HG03175 (cell line): ENCODE data around the gene GDF7.

Experiments
- ATAC-seq: cut with Tn5 transposase; IDR thresholded peaks from one replicate; pipeline ENCODE4 v1.9.1; 2021; ENCODE audit warnings: mild to moderate bottlenecking, moderate library complexity; ENCODE audit not compliant: unreplicated experiment

Gene GDF7

GRCh38 chr2:20627712-20628380 lies 39.1 kb upstream of the GDF7 start:
- no peak for ATAC-seq

DNA sequence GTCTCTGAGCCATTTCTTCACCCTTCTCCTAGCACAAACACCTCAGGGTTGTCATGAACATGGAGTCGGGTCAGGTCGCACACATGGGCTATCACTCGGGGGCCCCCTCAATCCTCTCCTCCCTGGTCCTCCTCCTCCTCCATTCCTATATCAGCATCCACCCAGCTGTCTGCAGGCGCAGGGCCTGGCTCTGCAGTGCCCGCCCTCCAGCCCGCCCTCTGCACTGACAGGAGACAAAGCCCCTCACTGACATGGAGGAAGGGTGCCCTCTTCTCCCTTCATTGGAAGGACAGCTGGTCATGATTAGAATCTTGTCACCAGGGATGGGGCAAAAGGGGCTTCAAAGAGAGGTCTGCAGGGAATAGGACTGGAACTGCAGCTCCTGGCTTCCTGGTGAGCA lies 37.8 kb upstream of the GDF7 start:
- ATAC-seq: no peak

GRCh38 chr2:20629581-20630171 lies 37.3 kb upstream of the GDF7 start:
- no peak for ATAC-seq

DNA sequence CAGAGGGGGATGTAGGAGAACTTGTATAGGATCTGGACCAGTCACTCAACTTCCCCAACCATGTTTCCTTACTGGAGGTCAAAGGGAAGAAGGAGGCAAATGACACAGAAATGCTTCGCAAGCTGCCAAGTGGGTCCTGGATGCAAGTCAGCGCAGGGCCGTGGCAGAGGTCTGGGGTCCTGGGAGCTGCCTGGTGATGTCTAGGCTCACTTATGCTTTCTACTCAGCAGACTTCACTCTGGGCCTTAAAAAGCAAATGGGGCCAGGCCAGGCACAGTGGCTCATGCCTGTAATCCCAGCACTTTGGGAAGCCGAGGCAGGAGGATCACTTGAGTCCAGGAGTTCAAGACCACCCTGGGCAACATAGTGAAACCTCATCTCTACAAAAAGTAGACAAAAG lies 36.0 kb upstream of the GDF7 start:
- no peak for ATAC-seq

- no peak for ATAC-seq
Observed at GRCh38 chr2:20631617-20632307, 35.2 kb upstream of the GDF7 start.

- ATAC-seq: no peak
Observed at GRCh38 chr2:20632446-20632990, 34.4 kb upstream of the GDF7 start.

DNA sequence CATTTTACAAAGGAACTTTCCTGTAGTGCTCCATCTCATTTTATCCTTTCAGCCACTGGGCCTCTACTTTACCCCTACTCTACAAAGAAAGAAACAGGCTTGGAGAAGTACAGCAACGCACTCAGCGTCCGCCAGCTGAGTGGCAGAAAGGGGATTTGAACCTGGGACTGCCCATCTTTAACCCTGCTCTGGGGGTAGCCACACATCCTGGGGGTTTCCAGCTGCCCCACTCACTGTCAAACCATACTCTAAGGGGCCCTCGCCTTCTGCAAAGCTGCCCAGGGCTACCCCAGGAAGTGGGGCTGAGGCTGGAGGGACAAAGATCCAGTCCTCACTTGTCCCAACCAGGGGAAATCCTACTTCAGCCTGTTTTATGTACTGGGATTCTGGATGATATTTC lies 33.9 kb upstream of the GDF7 start:
- no peak for ATAC-seq

- ATAC-seq: no peak
Observed at GRCh38 chr2:20633794-20634506, 33.0 kb upstream of the GDF7 start.

DNA sequence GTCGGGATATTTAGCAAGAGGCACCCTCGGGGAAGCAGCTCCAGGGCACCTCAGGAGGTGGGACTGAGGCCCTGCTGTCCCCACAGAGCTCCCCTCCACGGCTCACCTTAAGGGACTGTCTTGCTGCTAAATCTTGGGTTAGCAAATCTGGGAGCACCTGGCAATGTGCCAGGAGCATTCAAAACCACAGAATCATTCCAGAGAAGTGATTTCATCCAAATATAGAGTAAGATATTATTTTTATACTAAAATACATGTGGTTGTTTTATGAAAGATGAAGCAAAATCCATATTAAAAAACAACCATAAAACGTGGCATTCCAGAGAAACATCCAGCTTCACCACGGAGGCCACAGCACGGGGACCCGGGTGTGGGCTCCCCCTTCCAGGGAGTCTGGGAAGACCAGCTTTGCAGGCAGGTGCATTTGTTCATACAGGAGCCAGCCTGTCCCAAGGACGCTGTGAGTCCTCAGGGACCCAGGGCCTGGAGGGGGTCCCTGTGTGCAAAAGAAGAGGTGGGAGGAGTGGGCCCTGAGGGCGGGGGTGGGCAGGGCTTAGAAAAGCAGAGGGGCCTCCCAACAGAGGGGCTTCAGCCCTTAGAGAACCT lies 32.3 kb upstream of the GDF7 start:
- ATAC-seq: no peak

DNA sequence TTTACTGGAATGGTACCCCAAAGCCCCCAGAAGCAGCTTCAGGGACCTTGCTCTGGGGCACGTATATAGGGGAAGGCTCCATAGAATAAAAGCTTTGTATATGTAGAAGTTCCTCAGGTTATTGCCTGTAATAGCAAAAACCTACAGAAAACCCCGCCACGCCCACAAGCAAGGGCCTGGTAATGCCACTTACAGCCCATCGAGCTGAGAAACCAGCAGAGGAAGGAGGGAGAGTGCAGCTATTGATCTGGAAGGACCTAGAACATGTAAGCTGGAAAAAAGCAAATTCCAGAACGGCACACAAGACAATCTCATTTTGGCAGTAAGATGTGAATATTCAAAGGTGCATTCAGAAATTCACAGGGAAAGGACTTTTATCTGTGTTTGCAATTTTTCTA lies 31.8 kb upstream of the GDF7 start:
- no peak for ATAC-seq

- ATAC-seq: peak; percentile 86
Observed at GRCh38 chr2:20635675-20636584, 31.0 kb upstream of the GDF7 start.

GRCh38 chr2:20637147-20637546 lies 29.8 kb upstream of the GDF7 start:
- ATAC-seq: no peak

DNA sequence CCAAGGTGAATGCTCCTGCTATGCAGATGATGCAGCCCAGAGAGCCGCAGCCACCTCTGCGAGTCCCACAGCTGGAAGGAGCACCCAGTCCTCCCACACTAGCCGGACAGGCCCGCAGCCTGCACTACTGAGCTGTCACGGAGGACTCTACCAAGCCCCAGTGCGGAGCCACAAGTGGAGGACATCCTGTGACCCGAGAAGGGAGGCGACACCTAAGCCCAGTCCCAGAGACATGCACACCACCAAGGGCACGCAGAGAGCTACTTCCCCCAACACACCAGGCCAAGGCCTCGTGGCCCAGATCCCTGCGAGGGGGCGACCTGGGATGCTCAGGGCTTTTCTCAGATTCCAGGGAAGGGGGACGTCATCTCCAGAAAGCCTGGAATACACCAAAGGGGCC lies 28.9 kb upstream of the GDF7 start:
- no peak for ATAC-seq

DNA sequence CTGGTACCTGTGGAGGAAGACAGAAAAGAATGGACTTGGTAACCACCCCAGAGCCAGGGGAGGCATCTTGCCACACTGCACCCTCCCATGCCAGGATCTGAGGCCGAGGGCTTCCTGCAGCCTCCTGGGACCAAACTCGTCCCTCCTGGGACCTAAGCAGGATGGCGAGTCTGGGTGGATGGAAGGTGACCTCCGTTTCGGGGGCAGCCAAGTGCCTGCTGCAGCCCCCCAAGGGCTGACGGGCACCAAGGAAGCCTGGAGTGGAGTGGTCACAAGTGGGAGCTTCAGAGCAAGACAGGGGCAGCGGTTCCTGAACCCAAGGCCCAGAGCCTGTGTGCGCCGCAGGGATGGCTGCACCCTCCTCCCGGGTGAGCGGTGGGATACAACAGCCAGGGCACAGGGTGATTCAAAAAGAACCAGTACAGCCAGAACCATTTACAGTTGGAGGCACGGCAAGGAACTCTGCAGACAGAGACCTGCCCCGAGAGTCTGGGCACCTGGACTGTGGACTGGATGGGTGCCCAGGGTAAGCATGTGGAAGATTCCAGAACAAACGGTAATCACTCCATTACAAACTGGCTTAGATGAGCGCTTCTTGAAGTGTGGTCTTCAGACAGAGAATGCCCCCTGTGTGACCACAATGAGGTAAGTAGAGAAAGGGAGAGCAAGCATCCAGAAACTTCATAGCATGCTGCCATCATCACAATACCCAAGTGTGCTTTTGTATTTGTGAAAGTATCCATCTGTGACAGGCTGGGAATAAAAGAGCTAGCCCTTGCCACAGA lies 28.1 kb upstream of the GDF7 start:
- ATAC-seq: no peak

GRCh38 chr2:20640411-20641122 lies 26.4 kb upstream of the GDF7 start:
- no peak for ATAC-seq

GRCh38 chr2:20641123-20641985 lies 25.6 kb upstream of the GDF7 start:
- ATAC-seq: no peak

DNA sequence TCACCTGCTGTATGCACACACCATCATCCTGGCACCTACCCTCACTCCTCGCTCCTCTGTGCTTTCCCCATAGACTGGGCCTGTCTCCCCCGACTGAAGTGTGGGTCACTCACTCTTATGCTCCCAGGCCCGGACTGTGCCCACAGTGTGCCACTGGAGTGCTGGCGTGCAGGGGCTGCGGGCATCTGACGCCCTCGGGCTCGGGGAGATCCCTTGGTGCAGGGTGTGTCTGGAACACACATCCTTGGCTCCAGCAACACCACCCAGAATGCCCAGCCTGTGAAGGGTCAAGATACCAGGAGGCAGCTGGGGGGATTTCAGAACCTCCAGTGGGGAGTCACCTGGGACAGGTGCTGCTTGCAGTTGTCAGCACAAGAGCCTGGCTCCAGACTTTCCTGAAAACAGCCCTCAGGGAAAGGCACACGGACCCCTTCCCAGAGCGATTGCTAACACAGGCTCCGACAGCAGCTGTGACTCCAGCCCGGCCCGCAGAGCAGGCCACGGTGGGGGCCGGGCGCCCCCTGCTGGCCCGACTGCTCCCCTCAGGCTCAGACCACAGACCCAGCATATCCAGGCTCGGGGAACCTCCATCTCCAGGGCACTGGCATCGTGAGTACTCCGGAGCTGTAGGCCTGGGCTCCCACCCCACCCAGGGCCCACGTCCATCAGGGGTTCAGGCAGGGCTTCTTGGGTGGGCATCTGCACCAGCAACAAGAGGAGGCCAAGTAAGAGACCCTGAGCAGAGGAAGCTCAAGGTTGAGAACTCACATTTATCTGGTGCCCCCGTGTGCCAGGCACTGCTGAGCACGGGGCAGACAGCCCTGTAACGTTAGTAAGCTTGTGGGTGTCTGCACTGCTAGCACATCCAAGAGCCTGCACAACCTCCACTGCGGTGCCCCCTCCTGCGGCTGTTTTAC lies 24.6 kb upstream of the GDF7 start:
- peak; percentile 97 for ATAC-seq
